K562 (cell line): Measurements from ENCODE around the gene KLB. TPM values are rescaled to one million over a fixed set of nuclear protein-coding genes. Genes with fewer than 3 reads are reported as not detected.
"Not testable (repeated sequence)": the region's sequence is repeated elsewhere in the genome, so short reads cannot be mapped to it uniquely, and the experiment has no call there.

ENCODE experiments used
- ATAC-seq: fragments of 200-7000 bp; cut with Tn5 transposase; 3 replicates; pipeline ENCODE4 v1.9.1; 2020; ENCODE audit warnings: moderate library complexity
- BruUV-seq: library from RNA; stranded (reverse); fragments of 400-500 nt; replicated peaks from 2 replicates; lab custom pipeline; 2021; lab: Mats Ljungman, UMichigan
- CTCF ChIA-PET: fragments of 300-600 bp; formaldehyde crosslinking; extraction: SDS; loops from one replicate; lab custom pipeline; 2021; ENCODE audit warnings: low intra/inter-chr PET ratio; lab: Yijun Ruan, JAX
- POLR2A ChIA-PET: fragments of 300-600, 350-650 bp; sonication (Branson Sonifier 250); formaldehyde crosslinking; extraction: SDS; loops from one replicate; lab custom pipeline; 2021; ENCODE audit warnings: antibody characterized with exemption, inconsistent platforms; lab: Yijun Ruan, JAX
- DNase-seq, 4 experiments: peaks; one replicate each; pipeline versions ENCODE4 v3.0.0 to v3.0.0-alpha.2; 2011 to 2018; ENCODE audit warnings: low spot score in 3 of 4, mixed read lengths in 3 of 4; ENCODE audit errors: extremely low read depth in 1 of 4
- FAIRE-seq: peaks from 2 replicates; lab custom pipeline; 2011; peaks lifted over from hg19 to GRCh38; lab: Jason Lieb, UNC
- H2AFZ ChIP-seq: 2 replicates; pipeline ENCODE4 v1.6.0; 2011; ENCODE audit warnings: low read depth, low read length, control low read depth, inconsistent platforms
- H3K27ac ChIP-seq: fragments of 200-600 bp; 3 replicates; pipeline ENCODE4 v1.8.0; 2011; ENCODE audit warnings: low read depth, mild to moderate bottlenecking, control low read depth, inconsistent platforms, low read length, moderate library complexity, mixed read lengths; ENCODE audit errors: extremely low read depth
- H3K27me3 ChIP-seq, 2 experiments: fragments of 300-600 bp in 1 of 2; 2 replicates in 1 of 2; 3 replicates in 1 of 2; pipeline versions ENCODE4 v1.6.0 to v1.8.0; 2011; ENCODE audit warnings: inconsistent platforms in 2 of 2, low read length in 2 of 2, mild to moderate bottlenecking in 1 of 2, mixed read lengths in 1 of 2, moderate library complexity in 1 of 2; ENCODE audit not compliant: control insufficient read depth in 2 of 2, insufficient read depth in 2 of 2
- H3K36me3 ChIP-seq: fragments of 300-600 bp; 3 replicates; pipeline ENCODE4 v1.8.0; 2011; ENCODE audit warnings: mild to moderate bottlenecking, low read length, inconsistent platforms; ENCODE audit not compliant: control insufficient read depth, insufficient read depth
- H3K4me1 ChIP-seq, 2 experiments: fragments of 200-600 bp in 1 of 2; replicated peaks in 1 of 2; 2 replicates in 1 of 2; 3 replicates in 1 of 2; pipeline versions ENCODE4 v1.5.1 to v1.8.0; 2011; ENCODE audit warnings: inconsistent platforms in 2 of 2, low read length in 2 of 2, mild to moderate bottlenecking in 1 of 2, mixed read lengths in 1 of 2, moderate library complexity in 1 of 2; ENCODE audit not compliant: control insufficient read depth in 2 of 2, insufficient read depth in 2 of 2
- H3K4me2 ChIP-seq: 2 replicates; pipeline ENCODE4 v1.6.1; 2011; ENCODE audit warnings: low read length, control low read depth, inconsistent platforms, mixed read lengths; ENCODE audit not compliant: insufficient read depth
- H3K4me3 ChIP-seq: fragments of 200-600 bp; sonication (generic), shearing (Covaris generic); 2 replicates; pipeline ENCODE4 v1.5.1; 2016; ENCODE audit warnings: control low read depth, inconsistent platforms
- H3K79me2 ChIP-seq: fragments of 200-600 bp; 3 replicates; pipeline ENCODE4 v1.8.0; 2011; ENCODE audit warnings: low read length, inconsistent platforms; ENCODE audit not compliant: control insufficient read depth, insufficient read depth
- H3K9ac ChIP-seq, 2 experiments: 2 replicates each; pipeline versions ENCODE4 v1.6.0 to v1.6.1; 2011; ENCODE audit warnings: low read depth in 2 of 2, low read length in 2 of 2, control low read depth in 1 of 2, inconsistent platforms in 1 of 2, mild to moderate bottlenecking in 1 of 2, mixed read lengths in 1 of 2; ENCODE audit not compliant: insufficient read depth in 1 of 2
- H3K9me1 ChIP-seq: one replicate; pipeline ENCODE4 v1.6.0; 2011; ENCODE audit warnings: inconsistent platforms, mild to moderate bottlenecking, low read length, moderate library complexity; ENCODE audit not compliant: control insufficient read depth, insufficient read depth
- H3K9me3 ChIP-seq: replicated peaks from 2 replicates; pipeline ENCODE4 v1.5.1; 2011; ENCODE audit warnings: low read depth, low read length, inconsistent platforms; ENCODE audit not compliant: control insufficient read depth, insufficient read depth
- H4K20me1 ChIP-seq: replicated peaks from 2 replicates; pipeline ENCODE4 v1.6.1; 2011; ENCODE audit warnings: low read length, inconsistent platforms, mixed read lengths; ENCODE audit not compliant: control insufficient read depth, insufficient read depth
- SNRNP70 ChIP-seq: fragments of 200-400 bp; formaldehyde crosslinking; optimal IDR thresholded peaks from 2 replicates; pipeline ENCODE3; 2017; ENCODE audit warnings: low read depth, low read length
- ZC3H4 ChIP-seq: sonication (generic); formaldehyde crosslinking; IDR thresholded peaks from 2 replicates; pipeline ENCODE4 v1.9.0; 2021; ENCODE audit warnings: missing genetic modification reagents, borderline replicate concordance
- ZNF263 ChIP-seq: sonication (generic); formaldehyde crosslinking; IDR thresholded peaks from 2 replicates; pipeline ENCODE4 v1.8.0; 2022; ENCODE audit warnings: mild to moderate bottlenecking, missing genetic modification reagents, borderline replicate concordance
- ZNF766 ChIP-seq: fragments of 200-800 bp; sonication (Bioruptor generic); conservative IDR thresholded peaks from 2 replicates; pipeline ENCODE4 v1.6.1; 2016; ENCODE audit warnings: missing genetic modification characterization, missing compliant biosample characterization
- WGBS: fragments of 100-300 bp; shearing (Covaris generic); methylation state at CpG from one replicate; pipeline ENCODE4 v1.1.6; 2016; ENCODE audit warnings: low coverage, mixed read lengths; ENCODE audit not compliant: insufficient coverage; ENCODE audit errors: missing lambda C conversion rate; 5-methylcytosine and 5-hydroxymethylcytosine counted together
- in situ Hi-C: fragments of 300-500 bp; cut with MboI; formaldehyde crosslinking; loops from 4 replicates; pipeline ENCODE4 v1.15.0; 2018; ENCODE audit warnings: inconsistent platforms, mixed read lengths
- intact Hi-C: fragments of 100-400 bp; cut with micrococcal nuclease; formaldehyde crosslinking; loops from 2 replicates; pipeline ENCODE4 v1.14.2; 2022
- polyA plus RNA-seq, 8 experiments: library from polyadenylated mRNA; depleted of rRNA in 4 of 8; stranded (reverse) in 5 of 8; unstranded in 3 of 8; fragments of >200 nt; fragmentation: Nextera tagmentation in 2 of 8; fragmentation: Illumina TruSeq in 1 of 8; extraction: Ambion mirVana in 2 of 8; extraction: Trizol in 1 of 8; gene quantifications; 2 replicates each; pipeline versions ENCODE4 v1.2.1 to v1.2.3, GENCODE V29; 2011 to 2014; ENCODE audit warnings: inconsistent platforms in 1 of 8, missing spikeins in 1 of 8
- total RNA-seq, 7 experiments: library from RNA; depleted of rRNA in 6 of 7; stranded (reverse); fragments of >200 nt in 6 of 7; fragmentation: Illumina TruSeq in 2 of 7; extraction: Trizol in 2 of 7; gene quantifications; 2 replicates each; pipeline versions ENCODE4 v1.2.1 to v1.2.3, GENCODE V29; 2011 to 2021; ENCODE audit warnings: low replicate concordance in 1 of 7

The KLB gene
- total and polyA plus RNA-seq, 9 of the 15 experiments (the other 6 are each of a cell fraction or from before 2014, with no cell fraction given): 0.04 to 0.13 TPM; not detected in 7

GRCh38 chr4:39456946-39457763, 50.4 kb downstream of the KLB start (continued):
- peak; percentile 40; the same call in 1 of the 2 replicates for TF ChIP-seq ZNF766

- Histone ChIP-seq H3K4me1 (peaks cover 3 to 12% of the 10 kb centered on the region in 2 experiments; a peak in 4 of 5 replicates), H3K9ac (peak overlapping the region; percentile 96 to 97), H3K79me2 (peaks cover 75% of the 10 kb centered on the region), H2AFZ (peak overlapping the region; percentile 65), H3K4me3 (peak overlapping the region; percentile 82), H3K36me3 (peaks cover 76% of the 10 kb centered on the region), H4K20me1 (peaks cover 24% of the 10 kb centered on the region; the same call in 1 of the 2 replicates), H3K27ac (peak overlapping the region; percentile 93), H3K4me2 (peak overlapping the region; percentile 96)
- POLR2A ChIA-PET: interaction anchor here (0.6 to 2.5 kb wide), 20 partner anchors 11 to 929 kb away, joined by 3 to 20 read pairs (median 3); partner anchors contain the start of genes RFC1, SMIM14, UBE2K and UGDH
- ATAC-seq: peak; percentile 14
- H3K27me3 ChIP-seq, in situ Hi-C loops, H3K9me1 ChIP-seq, H3K9me3 ChIP-seq, DNase-seq, CTCF ChIA-PET, FAIRE-seq, BruUV-seq: not testable (repeated sequence)
- TF ChIP-seq ZC3H4 (CRISPR knock-in tag): 0 out of 2 replicates have a peak, but pooled peaks have one; percentile 75
- TF ChIP-seq SNRNP70: peak; percentile 13
- 0 out of 2 replicates have a peak, but pooled peaks have one; percentile 13 for TF ChIP-seq ZNF263 (CRISPR knock-in tag)
- intact Hi-C loops: loop anchor here (10.0 kb wide), 1 partner anchor 563 kb away; no protein-coding TSS in a partner anchor
- whole genome bisulfite sequencing: under 1% methylated on average over 13 of the region's 13 CpGs
Observed at GRCh38 chr4:39458161-39458504, 51.4 kb downstream of the KLB start.
